SK-N-SH (cell line): ENCODE results near the gene GPX7. TPM values are rescaled to one million over a fixed set of nuclear protein-coding genes. Genes with fewer than 3 reads are reported as not detected.

ENCODE experiments used
- CTCF ChIA-PET: fragments of 300-600, 350-600 bp; formaldehyde crosslinking; extraction: SDS; loops from one replicate; lab custom pipeline; 2021; lab: Yijun Ruan, JAX
- POLR2A ChIA-PET: fragments of 350-600 bp; sonication (Branson Sonifier 250); formaldehyde crosslinking; extraction: SDS; loops from one replicate; lab custom pipeline; 2020; ENCODE audit warnings: antibody characterized with exemption, inconsistent platforms; lab: Yijun Ruan, JAX
- DNase-seq: peaks from one replicate; pipeline ENCODE4 v3.0.0; 2012
- H2AFZ ChIP-seq: fragments of 200-600 bp; sonication (generic); 2 replicates; pipeline ENCODE4 v1.8.1; 2016; ENCODE audit warnings: antibody characterized with exemption, mild to moderate bottlenecking, low read depth
- H3F3A ChIP-seq: fragments of 200-600 bp; sonication (generic); replicated peaks from 2 replicates; pipeline ENCODE3; 2016; ENCODE audit warnings: antibody characterized with exemption, mild to moderate bottlenecking; ENCODE audit not compliant: insufficient read depth
- H3K27ac ChIP-seq, 2 experiments: fragments of 200-500 bp in 1 of 2; fragments of 200-600 bp in 1 of 2; sonication (Bioruptor generic) in 1 of 2; sonication (generic), shearing (Covaris generic) in 1 of 2; 2 replicates each; pipeline versions ENCODE4 v1.5.1 to v1.6.1; 2014 to 2016; ENCODE audit warnings: low read depth in 2 of 2, inconsistent platforms in 1 of 2, low read length in 1 of 2, mild to moderate bottlenecking in 1 of 2, mixed read lengths in 1 of 2
- H3K27me3 ChIP-seq: fragments of 200-600 bp; sonication (generic), shearing (Covaris generic); 2 replicates; pipeline ENCODE4 v1.6.1; 2016; ENCODE audit warnings: mixed run types; ENCODE audit not compliant: insufficient read depth
- H3K36me3 ChIP-seq, 2 experiments: fragments of 200-500 bp in 1 of 2; fragments of 200-600 bp in 1 of 2; sonication (Bioruptor generic) in 1 of 2; sonication (generic) in 1 of 2; replicated peaks in 1 of 2; 2 replicates each; pipeline versions ENCODE3 to v1.5.1; 2014 to 2016; ENCODE audit warnings: low read length in 1 of 2, mild to moderate bottlenecking in 1 of 2; ENCODE audit not compliant: insufficient read depth in 2 of 2, control insufficient read depth in 1 of 2
- H3K4me1 ChIP-seq, 2 experiments: fragments of 200-500 bp in 1 of 2; fragments of 200-600 bp in 1 of 2; sonication (Bioruptor generic) in 1 of 2; sonication (generic), shearing (Covaris generic) in 1 of 2; 2 replicates each; pipeline versions ENCODE4 v1.5.1 to v1.6.1; 2014 to 2016; ENCODE audit warnings: low read depth in 1 of 2, low read length in 1 of 2, mixed run types in 1 of 2; ENCODE audit not compliant: insufficient read depth in 2 of 2, control insufficient read depth in 1 of 2
- H3K4me2 ChIP-seq: fragments of 200-600 bp; sonication (generic), shearing (Covaris generic); 2 replicates; pipeline ENCODE4 v1.6.1; 2017; ENCODE audit warnings: mixed run types
- H3K4me3 ChIP-seq, 2 experiments: fragments of 200-500 bp in 1 of 2; fragments of 200-600 bp in 1 of 2; sonication (Bioruptor generic) in 1 of 2; sonication (generic), shearing (Covaris generic) in 1 of 2; 2 replicates each; pipeline versions ENCODE4 v1.5.1 to v1.8.1; 2014 to 2016; ENCODE audit warnings: low read depth in 2 of 2, inconsistent platforms in 1 of 2, low read length in 1 of 2, mild to moderate bottlenecking in 1 of 2, mixed read lengths in 1 of 2, moderate library complexity in 1 of 2
- H3K79me2 ChIP-seq: fragments of 200-600 bp; sonication (generic); 2 replicates; pipeline ENCODE4 v1.8.1; 2017; ENCODE audit warnings: mild to moderate bottlenecking; ENCODE audit not compliant: insufficient read depth
- H3K9ac ChIP-seq: fragments of 200-600 bp; sonication (generic); 2 replicates; pipeline ENCODE4 v1.6.1; 2017; ENCODE audit warnings: mixed run types
- H3K9me2 ChIP-seq: fragments of 200-600 bp; sonication (generic); 2 replicates; pipeline ENCODE4 v1.6.1; 2017; ENCODE audit warnings: mixed run types
- H3K9me3 ChIP-seq: fragments of 200-600 bp; sonication (generic); 2 replicates; pipeline ENCODE4 v1.6.1; 2017; ENCODE audit warnings: mixed run types, mild to moderate bottlenecking, moderate library complexity
- H4K20me1 ChIP-seq: fragments of 200-600 bp; sonication (generic); 2 replicates; pipeline ENCODE4 v1.6.1; 2017; ENCODE audit warnings: mild to moderate bottlenecking, mixed run types; ENCODE audit not compliant: insufficient read depth
- CHD2 ChIP-seq: fragments of 150-350 bp; IDR thresholded peaks from 2 replicates; pipeline ENCODE4 v1.6.1; 2018; ENCODE audit warnings: low read length; ENCODE audit not compliant: partially characterized antibody
- ELF1 ChIP-seq: IDR thresholded peaks from 2 replicates; pipeline ENCODE4 v1.4.0; 2012
- EP300 ChIP-seq, 2 experiments: IDR thresholded peaks; 2 replicates each; pipeline versions ENCODE4 v1.4.0 to v1.6.1; 2012; ENCODE audit warnings: borderline replicate concordance in 1 of 2, low read depth in 1 of 2, low read length in 1 of 2
- FOSL2 ChIP-seq: IDR thresholded peaks from 2 replicates; pipeline ENCODE4 v1.4.0; 2012; ENCODE audit warnings: low read depth, mild to moderate bottlenecking, moderate library complexity, borderline replicate concordance
- FOXM1 ChIP-seq: IDR thresholded peaks from 2 replicates; pipeline ENCODE4 v1.4.0; 2012; ENCODE audit warnings: low read depth, mild to moderate bottlenecking
- NRF1 ChIP-seq: IDR thresholded peaks from 2 replicates; pipeline ENCODE4 v1.6.1; 2012; ENCODE audit warnings: low read depth, mild to moderate bottlenecking, low read length
- POLR2AphosphoS5 ChIP-seq: IDR thresholded peaks from 2 replicates; pipeline ENCODE4 v1.6.1; 2012; ENCODE audit warnings: low read depth, low read length
- RAD21 ChIP-seq: IDR thresholded peaks from 2 replicates; pipeline ENCODE4 v1.6.1; 2012; ENCODE audit warnings: mild to moderate bottlenecking, low read length
- RCOR1 ChIP-seq: fragments of 150-350 bp; IDR thresholded peaks from 2 replicates; pipeline ENCODE4 v1.6.1; 2017; ENCODE audit warnings: antibody characterized with exemption, low read length
- RXRA ChIP-seq: IDR thresholded peaks from 2 replicates; pipeline ENCODE4 v1.4.0; 2012; ENCODE audit warnings: low read depth, mild to moderate bottlenecking, borderline replicate concordance
- SIN3A ChIP-seq: IDR thresholded peaks from 2 replicates; pipeline ENCODE4 v1.6.1; 2012; ENCODE audit warnings: low read depth, mild to moderate bottlenecking, low read length, moderate library complexity, borderline replicate concordance
- TAF1 ChIP-seq: IDR thresholded peaks from 2 replicates; pipeline ENCODE4 v1.6.1; 2012; ENCODE audit warnings: low read depth, mild to moderate bottlenecking, low read length, moderate library complexity, borderline replicate concordance
- TCF12 ChIP-seq: IDR thresholded peaks from 2 replicates; pipeline ENCODE4 v1.4.0; 2012
- TEAD4 ChIP-seq: IDR thresholded peaks from 2 replicates; pipeline ENCODE4 v1.4.0; 2012; ENCODE audit warnings: mild to moderate bottlenecking, borderline replicate concordance; ENCODE audit not compliant: insufficient read depth
- WGBS: methylation state at CpG from one replicate; pipeline ENCODE4 v1.1.6; 2017; ENCODE audit warnings: low lambda C conversion rate; 5-methylcytosine and 5-hydroxymethylcytosine counted together
- polyA plus RNA-seq, 3 experiments: library from polyadenylated mRNA; depleted of rRNA; stranded (reverse); fragments of >200 nt; gene quantifications; 2 replicates each; pipeline ENCODE4 v1.2.3, GENCODE V29; 2012
- TF ChIP-seq, protein P1 (sequence below): fragments of 150-350 bp; IDR thresholded peaks from 2 replicates; pipeline ENCODE4 v1.6.1; 2017; ENCODE audit warnings: antibody characterized with exemption, low read length, low read depth, borderline replicate concordance
- TF ChIP-seq, protein P2 (sequence below): fragments of 150-350 bp; IDR thresholded peaks from 2 replicates; pipeline ENCODE4 v1.6.1; 2016; ENCODE audit warnings: mild to moderate bottlenecking, low read depth, low read length
- TF ChIP-seq, protein P3 (sequence below): IDR thresholded peaks from 2 replicates; pipeline ENCODE4 v1.4.0; 2012; ENCODE audit warnings: low read depth
- TF ChIP-seq, protein P4 (sequence below): IDR thresholded peaks from 2 replicates; pipeline ENCODE4 v1.4.0; 2012; ENCODE audit warnings: low read depth, borderline replicate concordance

The GPX7 gene
- polyA plus RNA-seq, 1 of the 3 experiments (the other 2 are of a cell fraction), result 6.2 TPM

DNA sequence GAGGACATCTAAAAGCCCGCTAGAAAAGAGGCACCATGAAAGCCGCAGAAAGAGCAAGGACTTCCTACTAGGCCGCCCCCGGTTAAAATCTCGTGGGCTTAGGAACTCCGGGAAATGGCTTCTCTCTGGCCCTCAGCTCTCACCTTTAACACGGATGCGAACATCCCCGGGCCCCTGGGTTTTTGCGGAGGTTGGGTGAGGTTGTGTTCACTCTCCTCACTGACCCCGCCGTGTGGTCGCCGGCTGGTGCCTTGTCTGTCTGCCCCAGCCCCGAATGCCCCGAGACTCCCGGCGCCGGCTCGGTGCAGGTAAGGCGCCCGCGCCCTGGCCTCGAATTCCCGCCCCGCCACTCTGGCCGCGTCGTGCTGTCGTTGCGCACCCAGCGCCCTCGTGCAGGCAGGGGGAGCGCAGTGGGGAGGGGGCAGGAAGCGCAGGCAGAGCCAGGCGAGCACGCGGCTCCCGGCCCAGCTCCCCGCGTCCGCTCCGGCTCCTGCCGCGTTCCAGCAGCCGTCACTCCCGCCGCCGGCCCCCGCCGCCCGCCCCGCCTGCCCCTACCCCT is 30.6 kb downstream of the GPX7 start, which contains the start of gene SHISAL2A (continued):
- TF ChIP-seq POLR2AphosphoS5 (no peak), FOXM1 (no peak), RXRA (no peak), CHD2 (no peak), TCF12 (no peak), SIN3A (no peak)
- TF ChIP-seq, protein P1, sequence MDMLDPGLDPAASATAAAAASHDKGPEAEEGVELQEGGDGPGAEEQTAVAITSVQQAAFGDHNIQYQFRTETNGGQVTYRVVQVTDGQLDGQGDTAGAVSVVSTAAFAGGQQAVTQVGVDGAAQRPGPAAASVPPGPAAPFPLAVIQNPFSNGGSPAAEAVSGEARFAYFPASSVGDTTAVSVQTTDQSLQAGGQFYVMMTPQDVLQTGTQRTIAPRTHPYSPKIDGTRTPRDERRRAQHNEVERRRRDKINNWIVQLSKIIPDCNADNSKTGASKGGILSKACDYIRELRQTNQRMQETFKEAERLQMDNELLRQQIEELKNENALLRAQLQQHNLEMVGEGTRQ, result no peak
- TF ChIP-seq, all 33 proteins: peak for 0

DNA sequence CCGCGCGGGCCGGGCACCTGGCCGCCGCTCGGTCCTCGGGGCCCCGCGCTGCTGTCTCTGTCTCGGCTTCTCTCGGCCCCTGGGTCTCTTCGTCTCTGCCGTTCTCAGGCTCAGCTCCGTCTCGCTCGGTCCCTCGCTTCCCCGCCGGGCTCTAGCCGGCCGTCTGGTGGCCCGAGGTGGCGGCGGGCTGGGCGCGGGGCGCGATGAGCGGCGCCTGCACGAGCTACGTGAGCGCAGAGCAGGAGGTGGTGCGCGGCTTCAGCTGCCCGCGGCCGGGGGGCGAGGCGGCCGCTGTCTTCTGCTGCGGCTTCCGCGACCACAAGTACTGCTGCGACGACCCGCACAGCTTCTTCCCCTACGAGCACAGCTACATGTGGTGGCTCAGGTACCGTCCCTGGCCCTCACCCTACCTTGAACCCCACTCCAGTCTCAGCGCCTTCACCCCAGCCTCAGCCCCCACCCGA is 31.2 kb downstream of the GPX7 start:
- 21% methylated on average over 7 of the region's 52 CpGs for WGBS

DNA sequence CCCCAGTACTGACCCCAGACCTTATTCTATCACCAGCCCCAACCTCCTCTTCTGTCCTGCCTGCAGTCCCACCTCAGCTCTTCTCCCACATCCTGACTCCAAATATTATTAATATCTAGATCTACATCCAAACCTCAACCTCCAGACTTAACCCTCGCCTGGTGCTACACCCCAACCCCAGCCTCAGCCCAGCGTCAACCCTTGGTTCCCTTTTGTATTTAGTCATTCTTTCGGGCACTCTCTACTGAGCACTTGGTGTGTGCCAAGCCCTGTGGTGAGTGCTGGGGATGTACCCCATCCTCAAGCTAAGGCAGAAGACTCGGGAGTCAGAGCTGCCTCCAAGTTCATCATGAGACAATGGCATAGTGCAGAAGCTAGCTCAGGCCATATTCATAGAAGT is 31.9 kb downstream of the GPX7 start:
- Histone ChIP-seq H3K9me3 (no peaks in the 10 kb centered on the region), H3K27ac (no peak overlapping the region), H3K4me3 (no peak overlapping the region), H2AFZ (no peak overlapping the region), H4K20me1 (no peaks in the 10 kb centered on the region), H3K79me2 (no peaks in the 10 kb centered on the region), H3K4me2 (no peak overlapping the region), H3F3A (no peaks in the 10 kb centered on the region), H3K9me2 (no peaks in the 10 kb centered on the region), H3K4me1 (peaks cover 0 to 8% of the 10 kb centered on the region in 2 experiments; a peak in 1 of 4 replicates), H3K9ac (no peak overlapping the region), H3K27me3 (peaks cover 6% of the 10 kb centered on the region; the same call in 1 of the 2 replicates), H3K36me3 (no peaks in the 10 kb centered on the region)
- ChIA-PET POLR2A (interaction anchor here (1.5 kb wide), 1 partner anchor 81 kb away, joined by 4 read pairs; the partner anchor contains the start of gene TUT4), CTCF (no interaction called here)
- no peak for DNase-seq
- WGBS, result 93% methylated on average over 4 of the region's 4 CpGs
- no peak for TF ChIP-seq TEAD4
- TF ChIP-seq, protein P2, sequence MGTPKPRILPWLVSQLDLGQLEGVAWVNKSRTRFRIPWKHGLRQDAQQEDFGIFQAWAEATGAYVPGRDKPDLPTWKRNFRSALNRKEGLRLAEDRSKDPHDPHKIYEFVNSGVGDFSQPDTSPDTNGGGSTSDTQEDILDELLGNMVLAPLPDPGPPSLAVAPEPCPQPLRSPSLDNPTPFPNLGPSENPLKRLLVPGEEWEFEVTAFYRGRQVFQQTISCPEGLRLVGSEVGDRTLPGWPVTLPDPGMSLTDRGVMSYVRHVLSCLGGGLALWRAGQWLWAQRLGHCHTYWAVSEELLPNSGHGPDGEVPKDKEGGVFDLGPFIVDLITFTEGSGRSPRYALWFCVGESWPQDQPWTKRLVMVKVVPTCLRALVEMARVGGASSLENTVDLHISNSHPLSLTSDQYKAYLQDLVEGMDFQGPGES, result no peak
- TF ChIP-seq CHD2, result no peak
- TF ChIP-seq POLR2AphosphoS5, result no peak
- TF ChIP-seq, protein P1, result no peak
- TF ChIP-seq, protein P3, sequence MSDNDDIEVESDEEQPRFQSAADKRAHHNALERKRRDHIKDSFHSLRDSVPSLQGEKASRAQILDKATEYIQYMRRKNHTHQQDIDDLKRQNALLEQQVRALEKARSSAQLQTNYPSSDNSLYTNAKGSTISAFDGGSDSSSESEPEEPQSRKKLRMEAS, result no peak
- no peak for TF ChIP-seq NRF1
- no peak for TF ChIP-seq SIN3A
- no peak for TF ChIP-seq TCF12
- TF ChIP-seq RAD21, result no peak
- TF ChIP-seq, protein P4, sequence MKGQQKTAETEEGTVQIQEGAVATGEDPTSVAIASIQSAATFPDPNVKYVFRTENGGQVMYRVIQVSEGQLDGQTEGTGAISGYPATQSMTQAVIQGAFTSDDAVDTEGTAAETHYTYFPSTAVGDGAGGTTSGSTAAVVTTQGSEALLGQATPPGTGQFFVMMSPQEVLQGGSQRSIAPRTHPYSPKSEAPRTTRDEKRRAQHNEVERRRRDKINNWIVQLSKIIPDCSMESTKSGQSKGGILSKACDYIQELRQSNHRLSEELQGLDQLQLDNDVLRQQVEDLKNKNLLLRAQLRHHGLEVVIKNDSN, result no peak
- TF ChIP-seq FOSL2, result no peak
- TF ChIP-seq RXRA, result no peak
- TF ChIP-seq RCOR1, result no peak
- no peak for TF ChIP-seq EP300 (IDR thresholded peaks at IDR 0.05; ENCODE audit: borderline replicate concordance in 1 of 2, low read depth in 1 of 2, low read length in 1 of 2)
- TF ChIP-seq TAF1, result no peak

More for the DNA sequence above, 31.2 kb downstream of the GPX7 start:
- Histone ChIP-seq H3K4me2 (peak overlapping the region; percentile 55), H3F3A (no peaks in the 10 kb centered on the region), H3K27me3 (peaks cover 6% of the 10 kb centered on the region; the same call in 1 of the 2 replicates), H2AFZ (peak overlapping the region; percentile 89; the same call in 1 of the 2 replicates), H3K79me2 (no peaks in the 10 kb centered on the region), H4K20me1 (no peaks in the 10 kb centered on the region), H3K27ac (no peak overlapping the region), H3K9me3 (no peaks in the 10 kb centered on the region), H3K9ac (no peak overlapping the region), H3K9me2 (no peaks in the 10 kb centered on the region)
- CTCF ChIA-PET, result interaction anchor here (1.3 kb wide), 1 partner anchor 11 kb away, joined by 5 read pairs; no protein-coding TSS in a partner anchor
- no peak for DNase-seq
- TF ChIP-seq TEAD4 (no peak), ELF1 (no peak), FOXM1 (no peak)
- TF ChIP-seq, all 33 proteins: peak for 0
- peak overlapping the region; percentile 12 to 42; a peak in 2 of 4 replicates for H3K4me3 ChIP-seq
- H3K36me3 ChIP-seq, result no peaks in the 10 kb centered on the region
- H3K4me1 ChIP-seq, result peaks cover 0 to 9% of the 10 kb centered on the region in 2 experiments; a peak in 1 of 4 replicates
- POLR2A ChIA-PET, result interaction anchor here (1.5 kb wide), 1 partner anchor 80 kb away, joined by 4 read pairs; the partner anchor contains the start of gene TUT4
